Stimulated activated CD4-positive, alpha-beta T cell treated with anti-CD3 and anti-CD28 coated beads, Interleukin-2, amount 100 ng/mL, for 48 hours (primary cell): ENCODE data around the gene SLC9A7.

Experiments
- DNase-seq, 2 donors: peaks; one replicate each; pipeline ENCODE4 v3.0.0-alpha.2; 2020

Gene SLC9A7

DNA sequence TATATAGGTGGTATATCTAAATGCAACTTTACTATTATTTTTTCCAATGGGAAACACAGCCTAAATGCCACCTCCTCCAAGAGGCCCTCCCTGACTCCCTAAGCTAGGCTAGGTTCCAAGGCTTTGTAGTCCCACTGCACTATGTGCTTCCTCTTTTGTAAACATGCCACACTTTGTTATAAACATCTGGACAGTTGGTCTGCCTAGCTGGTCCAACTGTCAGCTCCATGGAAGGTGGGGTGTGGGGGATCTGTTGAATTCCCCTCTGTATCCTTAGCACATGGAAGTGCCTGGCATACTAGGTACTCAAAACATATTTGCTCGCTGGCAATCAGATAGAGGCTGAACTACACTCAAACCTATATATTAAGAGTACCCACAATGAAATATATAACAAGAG, 63.4 kb downstream of the SLC9A7 start:
- DNase-seq, result no peak

DNA sequence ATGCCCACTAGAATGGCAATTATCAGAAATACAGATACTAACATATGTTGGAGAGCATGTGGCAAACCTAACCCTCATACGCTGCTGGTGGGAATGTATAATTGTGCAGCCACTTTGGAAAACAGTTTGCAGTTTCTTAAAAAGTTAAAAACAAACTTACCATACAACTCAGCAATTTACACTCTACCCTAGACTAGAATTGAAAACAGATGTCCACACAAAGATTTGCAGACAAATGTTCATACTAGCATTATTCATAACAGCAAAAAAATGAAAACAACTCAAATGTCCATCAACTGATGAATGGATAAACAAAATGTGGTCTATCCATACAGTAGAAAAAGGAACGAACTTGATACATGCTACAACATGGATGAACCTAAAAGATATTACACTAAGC, 64.4 kb downstream of the SLC9A7 start:
- DNase-seq, result no peak

DNA sequence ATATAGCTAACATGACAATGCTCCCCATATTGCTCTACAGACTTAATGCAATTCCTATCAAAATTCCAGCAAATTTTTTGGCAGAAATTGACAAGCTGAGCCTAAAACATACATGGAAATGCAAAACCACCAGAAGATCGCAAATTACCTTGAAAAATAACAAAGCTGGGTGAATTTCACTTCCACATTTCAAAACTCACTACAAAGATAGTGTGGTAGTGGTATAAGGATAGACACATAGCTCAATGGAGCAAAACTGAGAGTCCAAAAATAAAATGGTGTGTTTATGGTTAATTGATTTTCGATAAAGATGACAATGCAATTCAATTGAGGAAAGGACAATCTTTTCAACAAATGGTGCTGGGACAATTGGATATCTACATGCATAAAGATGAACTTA, 65.8 kb downstream of the SLC9A7 start:
- DNase-seq, result no peak

DNA sequence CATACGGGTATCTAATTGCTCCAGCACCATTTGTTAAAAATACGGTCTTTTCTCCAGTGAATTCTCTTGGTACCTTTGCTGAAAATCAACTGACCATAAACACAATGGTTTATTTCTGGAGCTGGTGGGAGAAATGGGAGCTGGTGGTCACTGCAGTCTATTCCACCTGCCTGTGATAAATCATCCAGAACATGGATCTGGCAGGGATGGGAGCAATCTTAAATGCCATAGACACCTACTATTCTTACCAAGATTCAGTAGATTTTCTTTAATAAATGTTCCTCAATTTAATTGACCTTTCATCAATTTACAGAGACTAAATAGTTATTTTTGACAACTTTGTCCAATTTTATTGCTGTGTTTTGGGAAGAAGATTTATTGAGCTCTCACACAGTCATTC, 68.1 kb downstream of the SLC9A7 start:
- DNase-seq, result no peak

DNA sequence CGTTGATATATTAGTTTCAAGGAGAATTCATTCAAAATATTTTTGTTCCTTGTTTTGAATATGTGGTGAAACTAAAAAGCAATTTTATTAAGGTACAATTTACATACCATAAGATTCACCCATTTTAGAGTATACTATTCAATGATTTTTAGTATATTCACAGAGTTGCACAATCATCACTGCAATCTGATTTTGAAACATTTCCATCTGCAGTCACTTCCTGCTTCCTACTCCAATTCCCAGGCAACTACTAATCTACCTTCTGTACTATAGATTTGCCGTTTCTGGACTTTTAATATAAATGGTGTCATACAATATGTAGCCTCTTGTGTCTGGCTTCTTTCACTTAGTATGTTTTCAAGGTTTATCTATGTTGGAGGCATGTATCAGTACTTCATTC, 71.3 kb downstream of the SLC9A7 start:
- DNase-seq, result no peak

DNA sequence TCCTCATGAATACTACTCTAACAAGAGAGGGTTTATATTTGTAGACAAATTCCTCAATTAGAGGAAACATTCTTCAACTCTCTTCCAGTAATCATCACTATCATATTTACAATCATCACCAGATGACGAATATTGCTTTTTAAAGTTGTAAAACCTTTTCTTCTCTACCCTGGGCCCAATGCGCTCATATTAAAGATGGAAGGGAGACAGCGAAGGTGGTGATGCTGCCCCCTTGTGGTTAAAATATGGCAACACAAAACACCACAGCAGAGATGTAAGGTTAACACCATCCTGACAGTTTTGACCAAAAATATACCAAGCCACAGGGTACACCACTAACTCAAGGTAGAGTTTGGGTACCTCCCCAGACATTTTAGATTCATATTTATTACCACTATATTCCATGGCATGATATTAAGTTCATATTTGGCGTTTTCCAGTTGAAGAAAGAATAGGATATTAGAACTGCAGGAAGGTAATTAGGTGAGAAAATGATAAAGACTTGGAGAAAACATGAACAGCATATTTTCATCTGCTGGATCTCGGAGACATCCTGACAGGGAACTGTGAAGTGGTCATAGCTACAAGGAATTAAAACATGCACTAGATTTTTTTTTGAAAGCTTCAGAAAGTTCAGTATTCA, 72.8 kb downstream of the SLC9A7 start:
- peak in 1 of 2 donors; percentile 24 for DNase-seq

DNA sequence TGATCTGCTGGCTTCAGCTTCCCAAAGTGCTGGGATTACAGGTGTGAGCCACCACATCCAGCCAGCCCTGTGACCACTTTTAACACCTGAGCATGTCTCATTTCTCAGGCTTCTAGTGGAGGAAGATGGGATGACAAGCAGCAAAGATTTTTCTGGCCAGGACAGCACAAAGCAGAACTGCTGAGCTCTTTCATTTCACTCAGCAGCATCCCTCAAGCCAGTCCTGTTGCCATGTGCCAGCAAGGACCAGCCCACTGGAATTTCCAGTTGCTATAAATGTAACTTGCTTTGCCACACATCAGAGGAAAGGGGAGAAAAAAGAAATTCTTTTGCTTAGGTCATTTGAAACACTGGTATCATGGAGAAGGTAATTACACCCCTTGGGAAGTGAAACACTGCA, 75.9 kb downstream of the SLC9A7 start:
- no peak for DNase-seq

DNA sequence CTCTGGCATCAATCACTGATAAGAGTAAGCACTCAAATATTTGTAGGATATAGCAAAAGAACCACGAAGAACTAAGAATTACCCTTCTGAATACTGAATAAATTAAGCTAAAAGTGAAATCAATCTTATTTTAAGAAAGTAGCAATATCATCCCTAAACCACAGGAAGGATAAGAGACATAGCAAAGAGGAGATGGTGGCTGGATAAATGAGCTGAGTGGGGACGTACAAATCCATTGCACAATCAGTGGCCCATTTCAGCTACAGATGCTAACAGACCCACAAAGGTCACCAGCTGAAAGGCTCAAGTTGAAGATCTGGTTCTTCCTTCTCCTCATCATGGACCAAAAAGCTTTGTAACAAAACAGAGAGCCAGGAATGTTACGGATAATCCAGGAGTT, 77.1 kb downstream of the SLC9A7 start:
- no peak for DNase-seq

DNA sequence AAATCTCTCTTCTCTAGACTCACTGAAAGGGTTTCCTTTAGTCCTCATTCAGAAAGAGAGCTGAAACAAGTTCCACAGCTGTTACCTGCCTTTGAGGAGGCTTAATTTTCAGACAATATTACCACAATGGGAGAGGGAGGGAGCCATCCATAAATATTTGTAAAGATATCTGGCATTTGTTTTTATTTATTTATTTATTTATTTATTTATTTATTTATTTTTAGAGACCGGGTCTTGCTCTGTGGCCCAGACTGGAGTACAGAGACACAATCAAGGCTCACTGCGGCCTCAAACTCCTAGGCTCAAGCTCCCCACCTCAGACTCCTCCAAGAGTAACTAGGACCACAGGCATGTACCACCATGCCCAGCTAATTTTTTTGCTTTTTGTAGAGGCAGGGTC, 80.7 kb downstream of the SLC9A7 start:
- DNase-seq, result no peak

DNA sequence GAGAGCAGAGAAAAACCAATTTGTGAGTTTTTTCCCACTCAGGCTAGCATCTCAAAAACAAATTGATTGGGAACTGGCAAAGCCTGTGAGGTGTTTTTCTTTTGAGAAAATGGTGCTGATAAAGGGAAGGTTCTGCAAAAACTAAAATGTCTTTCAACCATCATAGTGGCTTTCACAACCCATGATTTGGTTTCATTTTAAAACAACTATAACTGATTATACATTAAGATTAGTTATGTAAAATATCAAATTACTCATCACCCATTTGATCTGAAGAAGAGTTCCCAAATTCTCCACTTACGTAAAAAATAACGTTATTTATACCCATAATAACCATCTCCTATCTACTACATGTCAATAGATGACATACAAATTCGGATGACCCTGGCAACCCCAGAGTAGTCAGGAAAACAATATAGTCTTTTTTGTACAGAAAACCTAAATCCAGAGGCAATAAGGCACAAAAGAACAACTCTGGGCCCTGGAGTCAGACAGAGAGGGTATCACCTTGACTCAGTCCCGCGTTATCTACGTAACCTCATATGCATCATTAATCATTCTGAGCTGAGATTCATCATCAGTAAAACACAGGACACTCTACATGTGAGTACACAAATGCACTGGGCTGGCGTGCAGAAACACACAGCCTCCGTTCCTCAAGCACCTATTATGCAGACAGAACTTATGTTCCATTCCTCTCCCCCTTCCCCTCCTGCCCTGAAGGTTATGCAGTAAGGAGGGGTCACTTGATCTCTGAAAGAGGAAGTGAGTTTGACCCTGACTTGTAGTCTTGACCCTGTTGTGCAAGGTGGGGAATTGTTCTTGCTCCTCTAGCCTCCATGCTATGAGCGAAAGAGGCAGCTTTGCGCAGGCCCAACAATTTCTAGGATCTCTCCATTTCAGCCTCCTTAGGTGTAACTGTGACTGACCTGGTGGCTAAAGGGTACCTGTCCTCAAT, 82.2 kb downstream of the SLC9A7 start:
- peak in 1 of 2 donors; percentile 0 for DNase-seq

DNA sequence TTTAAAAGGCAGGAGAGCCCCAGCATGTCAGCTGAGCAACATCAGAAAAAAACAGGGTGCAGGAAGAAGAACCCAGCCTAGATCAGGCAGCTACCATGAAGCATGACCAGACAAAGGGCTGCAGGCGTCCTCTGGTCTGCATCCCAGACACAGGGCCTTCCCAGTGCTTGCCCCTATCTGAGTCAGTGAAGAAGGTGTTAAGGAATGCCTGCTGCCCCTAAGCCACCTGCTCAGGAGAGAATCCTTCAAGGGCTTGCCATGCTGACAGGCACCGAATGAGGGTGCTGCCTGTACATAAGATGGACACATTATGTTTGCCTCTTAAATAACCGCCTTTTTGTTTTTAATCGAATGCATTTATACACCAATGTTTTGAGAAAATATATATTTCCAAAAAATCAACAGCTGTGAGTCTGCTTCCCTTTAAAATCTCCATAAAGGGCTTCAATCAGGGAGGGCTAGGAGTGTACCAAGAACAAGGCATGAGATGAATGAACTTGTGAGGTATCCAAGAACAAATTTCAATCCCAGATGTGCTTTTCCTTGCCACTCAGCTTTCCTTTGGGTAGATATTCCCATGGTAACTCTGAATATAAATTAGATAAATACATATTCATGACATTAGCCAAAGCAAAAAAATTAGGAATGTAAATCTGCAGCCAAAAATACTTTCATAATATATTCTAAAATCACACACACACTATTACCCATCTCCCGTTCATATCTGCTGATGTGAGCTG, 85.1 kb downstream of the SLC9A7 start:
- DNase-seq, result no peak

DNA sequence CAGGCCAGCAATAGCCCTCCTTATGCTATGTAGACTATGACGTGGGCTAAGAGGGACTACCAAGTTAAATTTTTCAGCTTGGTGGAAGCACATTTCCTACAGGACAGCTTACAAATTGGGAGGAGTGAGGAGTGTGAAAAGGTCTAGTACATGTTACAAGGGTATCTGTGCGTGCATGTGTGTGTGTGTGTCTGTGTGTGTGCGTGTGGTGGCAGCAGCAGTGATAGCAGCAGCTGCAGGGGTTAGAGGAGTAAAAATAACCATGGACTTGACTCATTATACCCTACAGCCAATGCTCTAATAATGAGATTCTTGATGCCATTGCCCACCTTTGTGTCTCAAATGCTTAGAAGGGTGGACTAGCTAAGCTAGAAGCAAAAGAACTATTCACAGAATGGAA, 88.6 kb downstream of the SLC9A7 start:
- no peak for DNase-seq

DNA sequence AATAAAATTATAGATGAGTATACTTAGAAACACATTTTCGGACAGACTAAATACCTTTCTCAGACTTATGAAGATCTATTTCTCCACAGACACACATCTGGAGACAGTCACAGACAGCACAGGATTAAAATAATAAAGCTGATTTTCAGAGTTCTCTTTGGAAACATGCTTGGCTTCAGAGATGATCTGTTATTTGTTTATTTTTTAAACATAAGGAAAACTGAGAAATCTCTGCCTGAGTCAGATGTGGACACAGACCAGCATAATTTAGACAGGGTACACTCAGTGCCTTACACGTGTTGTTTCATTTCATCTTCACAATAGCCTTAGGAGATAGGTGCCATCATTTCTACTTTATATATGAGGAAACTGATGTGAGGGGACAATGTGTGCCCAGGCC, 92.1 kb downstream of the SLC9A7 start:
- DNase-seq, result no peak

DNA sequence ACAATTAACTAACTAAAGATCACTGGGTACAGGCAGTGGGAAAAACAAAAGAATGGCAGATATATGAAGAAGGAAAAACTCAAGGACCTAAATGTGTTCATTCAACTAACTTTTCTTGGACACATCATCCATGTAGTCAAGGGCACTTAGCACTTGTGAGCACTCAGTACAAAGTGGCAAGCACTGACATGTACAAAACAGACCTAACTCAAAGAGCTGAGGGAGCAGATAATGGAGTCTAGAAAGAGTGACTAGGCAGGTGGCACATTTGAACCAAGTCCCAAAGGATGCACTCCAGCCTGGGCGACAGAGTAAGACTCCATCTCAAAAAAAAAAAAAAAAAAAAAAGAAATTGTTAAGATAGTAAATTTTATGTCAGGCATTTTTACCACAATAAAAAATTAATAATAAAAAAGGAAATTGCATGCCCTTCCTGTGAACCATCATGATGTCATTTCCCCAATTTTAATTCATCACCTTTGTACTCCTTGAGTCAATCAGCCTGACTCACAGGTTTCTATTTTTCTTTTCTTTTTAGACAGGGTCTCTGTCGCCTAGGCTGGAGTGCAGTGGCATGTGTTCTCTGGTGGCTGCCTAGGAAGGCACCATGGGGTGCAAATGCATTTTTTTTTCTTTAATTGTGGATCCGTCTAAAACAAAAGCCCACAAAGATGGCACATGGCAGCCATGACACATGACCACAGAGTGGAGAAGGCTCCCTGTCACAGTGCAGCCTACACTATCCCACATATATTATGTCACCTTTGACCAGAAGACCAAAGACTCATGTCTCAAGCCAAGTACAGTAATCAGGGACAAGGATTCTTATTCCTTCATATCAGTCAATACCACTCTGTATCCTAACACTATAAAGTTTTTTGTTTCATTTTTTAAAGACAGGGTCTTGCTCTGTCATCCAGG, 93.4 kb downstream of the SLC9A7 start:
- no peak for DNase-seq

DNA sequence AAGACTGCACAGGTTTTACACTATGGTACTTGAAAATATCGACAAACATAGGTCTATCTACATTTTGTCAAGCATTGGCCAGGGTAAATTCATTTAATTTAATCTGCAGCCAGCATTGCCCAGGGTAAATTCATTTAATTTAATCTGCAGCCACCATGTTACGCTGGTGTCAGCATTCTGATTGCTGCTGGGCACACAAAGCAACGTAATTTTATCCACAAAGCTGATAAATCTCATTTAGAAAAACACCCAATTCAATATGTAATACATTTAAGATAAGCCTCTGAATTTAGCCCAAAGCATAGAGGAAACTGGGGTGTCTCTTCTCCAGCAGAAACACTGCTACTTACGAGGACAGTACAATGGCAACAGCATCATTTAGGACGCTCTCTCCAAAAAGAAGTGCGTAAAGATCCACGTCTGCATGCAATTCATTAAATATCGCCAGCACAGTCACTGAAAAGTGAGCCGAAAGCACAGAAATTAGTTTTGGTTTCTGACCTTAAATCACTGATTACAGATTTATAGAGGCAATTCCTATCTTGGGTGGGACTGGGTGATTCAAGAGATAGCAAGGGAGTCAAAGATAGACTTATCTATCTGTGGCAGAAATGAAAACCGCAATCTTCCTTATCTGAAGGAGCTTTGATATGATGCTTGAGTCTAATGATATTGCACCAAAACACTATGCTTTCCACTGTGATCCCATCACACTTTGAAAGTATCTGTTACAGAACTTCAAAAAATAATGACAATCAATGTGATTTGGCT, 96.5 kb downstream of the SLC9A7 start:
- no peak for DNase-seq

DNA sequence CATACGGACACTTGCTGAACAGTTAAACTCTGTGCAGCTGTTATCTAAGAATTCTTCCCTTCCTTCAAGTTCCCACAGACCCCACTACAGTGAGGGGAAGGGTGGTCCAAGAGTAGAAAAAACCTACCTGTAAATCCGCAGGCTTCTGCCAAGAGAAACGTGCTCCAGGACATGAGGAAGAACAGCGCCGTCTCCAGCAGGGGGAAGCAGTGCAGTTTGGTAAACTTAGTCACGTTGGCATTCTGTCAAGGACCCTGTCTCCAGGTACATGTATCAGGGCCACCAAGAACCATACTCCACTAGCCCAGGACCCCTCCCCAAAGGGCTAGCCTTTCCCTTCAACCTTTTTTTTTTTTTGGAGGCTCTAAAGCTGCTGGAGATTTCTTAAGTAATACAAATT, 105.4 kb downstream of the SLC9A7 start:
- peak in 1 of 2 donors; percentile 3 for DNase-seq

DNA sequence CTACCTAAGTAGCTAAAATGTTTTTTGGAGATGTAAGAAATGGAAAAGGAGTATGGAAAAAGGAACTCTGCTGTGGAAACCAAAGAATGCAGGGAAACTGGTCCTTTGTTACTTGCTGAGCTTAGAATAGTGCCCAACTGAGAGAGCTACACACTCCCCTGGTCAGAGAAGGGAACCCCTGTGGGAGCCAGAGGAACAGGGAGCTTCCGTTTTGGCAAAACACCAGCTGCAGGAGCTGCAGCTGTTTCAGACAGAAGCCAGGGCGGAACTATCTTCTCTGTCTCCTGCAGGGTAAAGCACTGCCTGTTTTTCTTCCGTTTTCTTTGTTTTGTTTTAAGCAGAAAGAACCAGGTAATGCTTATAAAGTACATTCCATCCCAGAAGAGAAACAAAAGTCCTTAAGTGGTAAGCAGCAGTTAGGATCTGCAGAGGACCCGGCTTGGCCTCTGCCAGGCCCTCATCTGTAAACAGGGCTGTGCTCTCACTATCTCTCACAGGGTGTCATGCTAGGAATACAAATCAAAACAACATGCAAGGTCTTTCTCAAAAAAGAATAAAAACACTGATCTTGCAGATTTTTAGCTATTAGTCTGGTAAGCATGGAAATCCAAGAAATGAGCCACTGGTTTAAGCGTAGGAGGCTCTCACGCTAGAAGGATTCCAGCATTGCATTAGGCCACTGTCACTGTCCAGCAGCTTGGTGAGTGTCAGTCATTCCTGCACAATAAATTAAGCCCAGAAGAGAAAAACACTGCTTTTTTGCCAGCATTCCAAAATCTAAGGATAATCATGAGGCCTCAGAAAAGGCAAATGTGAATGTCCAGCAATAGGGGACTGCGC, 109.3 kb downstream of the SLC9A7 start:
- no peak for DNase-seq

DNA sequence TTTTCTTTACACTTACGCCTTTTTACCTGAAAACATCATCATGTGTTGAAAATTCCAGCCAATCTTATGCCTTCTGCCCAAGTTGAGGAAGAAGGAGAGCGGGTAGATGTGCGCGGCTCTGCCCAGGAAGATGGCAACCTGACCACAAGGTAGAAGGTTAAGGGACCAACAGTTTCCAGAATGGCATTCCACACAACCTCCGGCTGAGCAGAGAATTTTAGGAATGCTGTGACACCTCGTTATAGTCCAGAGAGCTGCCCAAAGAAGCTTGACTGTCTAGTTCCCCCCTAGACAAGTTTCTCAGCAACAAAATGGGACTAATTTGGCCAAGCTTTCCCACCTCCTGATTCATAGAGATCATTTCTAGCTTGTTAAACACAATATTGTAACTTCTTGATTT, 110.3 kb downstream of the SLC9A7 start:
- DNase-seq, result no peak

DNA sequence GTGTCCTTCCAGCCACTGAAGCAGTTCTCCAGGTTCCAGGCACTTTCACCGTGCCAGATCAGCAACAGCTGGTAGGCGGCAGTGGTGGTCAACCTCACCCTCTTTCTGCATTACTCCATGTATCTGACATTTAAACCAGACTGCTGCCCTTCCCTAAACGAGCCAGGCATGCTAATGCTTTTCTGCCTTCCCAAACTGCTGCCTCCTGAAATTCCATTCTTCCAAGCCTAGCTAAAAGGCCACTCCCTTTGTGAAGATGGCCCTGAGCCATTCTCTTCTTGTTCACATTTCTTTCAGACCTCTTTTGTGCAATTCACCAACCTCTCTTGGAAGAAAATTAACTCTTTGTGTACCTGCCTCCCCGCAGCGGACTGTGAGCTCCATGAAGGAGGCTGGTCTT, 111.7 kb downstream of the SLC9A7 start:
- no peak for DNase-seq

DNA sequence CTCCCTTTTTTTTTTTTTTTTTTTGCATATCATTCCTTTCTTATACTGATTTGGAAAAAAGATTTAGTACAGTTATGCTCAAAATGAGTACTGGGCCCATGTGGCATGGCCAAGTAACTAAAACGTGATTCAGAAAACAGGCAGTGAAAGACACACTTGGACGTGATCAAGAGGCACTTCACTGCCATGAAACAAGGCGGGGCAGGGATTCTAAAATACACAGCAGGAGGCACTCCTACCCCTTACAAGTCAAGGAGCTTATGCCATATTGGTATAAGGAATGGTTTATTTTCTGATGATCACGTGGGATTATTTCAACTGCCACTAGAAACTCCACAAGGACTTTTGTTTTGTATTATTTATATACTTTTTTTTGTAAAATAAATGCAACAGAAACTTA, 113.3 kb downstream of the SLC9A7 start:
- no peak for DNase-seq

DNA sequence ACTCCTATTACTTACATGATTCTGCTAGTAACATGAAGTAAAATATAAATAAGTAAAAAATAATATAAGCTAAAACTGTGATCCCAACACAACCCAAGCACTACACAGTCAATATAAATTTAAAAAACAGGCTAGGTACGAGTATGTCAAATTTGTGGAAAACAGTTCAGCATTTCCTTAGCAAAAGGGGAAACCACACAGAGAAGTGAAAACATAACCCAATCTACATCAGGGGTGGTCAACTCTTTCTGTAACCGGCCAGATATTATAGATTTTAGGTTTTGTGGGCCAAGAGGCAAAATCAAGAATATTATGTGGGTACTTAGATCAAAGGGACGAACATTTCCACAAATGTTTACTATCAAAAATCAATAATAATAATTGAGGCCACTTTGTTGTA, 115.3 kb downstream of the SLC9A7 start:
- DNase-seq, result no peak
